ENCODE results near the gene UCN2.
A peak's percentile ranks its signal among the peaks of the same experiment; 100 is the strongest.
"Not testable (repeated sequence)": the region's sequence is repeated elsewhere in the genome, so short reads cannot be mapped to it uniquely, and the experiment has no call there.

The UCN2 gene

GRCh38 chr3:48561045-48561736 is 2.4 kb downstream of the UCN2 start:
- H3K4me3 ChIP-seq (ENCODE audit: low read length): no peak overlapping the region
- no peak for TF ChIP-seq ZNF274 (IDR thresholded peaks at IDR 0.05; ENCODE audit: low read depth, low read length)

GRCh38 chr3:48560648-48561018 is 2.9 kb downstream of the UCN2 start:
- no peak overlapping the region for H3K4me3 ChIP-seq (ENCODE audit: low read length)
- TF ChIP-seq ZNF274 (IDR thresholded peaks at IDR 0.05; ENCODE audit: low read depth, low read length): no peak

DNA sequence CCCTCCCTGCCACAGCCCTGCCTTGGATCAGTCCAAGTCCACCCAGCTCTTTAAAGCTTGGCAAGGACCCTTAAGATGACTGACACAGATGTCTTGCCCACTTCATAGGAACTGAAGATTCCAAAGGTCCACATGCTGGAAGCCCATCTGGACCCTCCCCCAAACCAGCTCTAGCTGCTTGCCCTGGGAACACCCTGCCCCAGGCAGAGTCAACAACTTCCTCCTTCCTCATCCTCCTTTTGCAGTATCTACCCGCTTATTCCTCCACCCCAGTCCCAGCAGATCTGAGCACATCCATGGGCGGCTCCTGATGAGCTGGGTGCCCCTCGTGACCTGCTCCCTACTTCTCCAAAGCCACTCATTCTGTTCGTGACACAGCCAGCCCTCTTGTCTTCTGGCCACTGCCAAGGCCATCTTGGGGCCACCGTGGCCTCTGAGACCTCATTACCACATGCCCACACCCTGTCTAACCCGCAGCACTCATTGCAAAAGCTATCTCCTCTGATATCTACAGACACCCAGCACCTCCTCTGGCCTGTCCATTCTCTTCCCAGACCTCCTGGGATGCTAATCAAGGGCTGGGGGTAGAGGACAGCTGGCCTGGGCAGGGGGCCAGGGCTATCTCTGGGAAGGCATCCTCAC is 5.0 kb downstream of the UCN2 start:
- H3K4me3 ChIP-seq (ENCODE audit: low read length): no peak overlapping the region
- no peak for TF ChIP-seq ZNF274 (IDR thresholded peaks at IDR 0.05; ENCODE audit: low read depth, low read length)

GRCh38 chr3:48556796-48557626 is 6.6 kb downstream of the UCN2 start, which contains the start of gene PFKFB4:
Gene PFKFB4, minus strand, starts transcription at chr3:48556803. Its CDS starts 26 bp downstream, at chr3:48556777.
- no peak for TF ChIP-seq ZNF274 (IDR thresholded peaks at IDR 0.05; ENCODE audit: low read depth, low read length)
- H3K4me3 ChIP-seq (ENCODE audit: low read length): peak within 1 kb of the TSS; percentile 61; the same call in 1 of the 2 replicates

GRCh38 chr3:48555949-48556795 is 7.4 kb downstream of the UCN2 start:
- H3K4me3 ChIP-seq (ENCODE audit: low read length): peak overlapping the region; percentile 61; the same call in 1 of the 2 replicates
- TF ChIP-seq ZNF274 (IDR thresholded peaks at IDR 0.05; ENCODE audit: low read depth, low read length): no peak

DNA sequence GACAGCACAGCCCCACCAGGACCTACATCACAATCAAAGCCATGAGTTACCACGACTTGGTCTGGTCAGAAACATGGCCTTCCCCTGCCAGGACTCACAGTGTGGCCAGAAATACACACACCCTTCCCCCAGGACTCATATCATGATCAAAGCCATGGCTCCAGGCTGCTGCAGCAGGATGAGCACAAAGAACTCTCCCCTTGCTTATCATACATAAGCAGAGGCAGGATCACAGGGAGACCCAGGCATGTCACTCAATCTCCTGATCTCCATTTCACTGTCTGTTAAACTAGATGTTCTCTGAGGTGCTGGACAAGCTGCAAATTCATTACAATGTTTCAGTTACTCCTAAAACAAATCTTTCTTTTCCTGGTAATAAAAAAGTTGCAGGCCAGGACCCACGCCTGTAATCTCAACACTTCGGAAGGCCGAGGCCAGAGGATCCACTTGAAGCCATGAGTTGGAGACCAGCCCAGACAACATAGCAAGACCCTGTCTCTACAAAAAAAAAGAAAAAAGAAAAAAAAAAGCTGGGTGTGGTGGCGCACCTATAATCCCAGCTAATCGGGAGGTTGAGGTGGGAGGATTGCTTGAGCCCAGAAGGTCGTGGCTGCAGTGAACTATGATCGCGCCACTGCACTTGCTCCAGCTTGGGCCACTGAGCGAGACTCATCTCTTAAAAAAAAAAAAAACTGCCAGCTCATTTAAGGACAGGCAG is 8.2 kb downstream of the UCN2 start:
- no peak overlapping the region for H3K4me3 ChIP-seq (ENCODE audit: low read length)

GRCh38 chr3:48553886-48554845 is 9.4 kb downstream of the UCN2 start:
- TF ChIP-seq ZNF274 (IDR thresholded peaks at IDR 0.05; ENCODE audit: low read depth, low read length): no peak
- H3K4me3 ChIP-seq (ENCODE audit: low read length): no peak overlapping the region

More for the DNA sequence above, 8.2 kb downstream of the UCN2 start:
- TF ChIP-seq ZNF274 (IDR thresholded peaks at IDR 0.05; ENCODE audit: low read depth, low read length): no peak

- no peak overlapping the region for H3K4me3 ChIP-seq (ENCODE audit: low read length)
- TF ChIP-seq ZNF274 (IDR thresholded peaks at IDR 0.05; ENCODE audit: low read depth, low read length): no peak
Observed at GRCh38 chr3:48553361-48553760, 10.2 kb downstream of the UCN2 start.

DNA sequence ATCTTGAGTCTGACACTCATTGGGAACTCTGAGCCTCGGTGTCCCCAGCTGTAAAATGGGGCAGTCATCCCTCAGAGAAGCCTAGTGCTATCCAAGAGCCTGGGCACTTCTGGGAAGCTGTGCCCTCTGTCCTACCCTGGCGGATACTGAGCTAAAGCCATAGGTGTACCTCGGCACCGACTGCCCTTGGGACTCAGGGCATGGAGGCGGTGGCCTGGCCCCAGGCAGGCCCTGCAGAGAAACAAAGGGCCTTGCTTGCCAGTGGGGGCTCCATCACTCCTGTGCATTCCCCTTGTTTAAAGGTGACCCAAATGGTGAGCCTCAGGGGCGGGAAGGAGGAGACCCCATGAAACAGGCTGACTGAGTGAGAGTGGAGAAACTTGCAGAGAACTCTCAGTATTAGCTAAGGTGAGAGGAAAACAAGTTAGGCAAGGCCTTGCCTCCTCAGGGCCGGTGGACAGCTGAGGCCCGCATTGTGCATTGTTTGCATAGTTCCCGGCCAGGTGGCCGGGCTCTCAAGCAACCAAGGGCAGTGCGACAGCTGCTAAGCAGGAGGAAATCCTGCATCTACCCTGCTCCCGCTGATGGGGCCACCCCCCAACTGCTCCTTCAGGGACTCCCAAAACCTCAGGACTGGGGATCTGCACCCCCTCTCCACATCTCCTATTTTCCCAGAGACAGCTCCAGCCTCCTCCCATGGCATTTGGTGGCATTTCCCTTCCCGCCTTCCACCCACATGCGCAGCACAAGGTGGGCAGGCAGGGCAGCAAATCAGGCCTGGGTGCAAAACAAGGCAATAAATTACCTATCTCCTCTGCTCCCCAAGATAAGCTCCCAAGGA is 11.2 kb downstream of the UCN2 start:
- no peak overlapping the region for H3K4me3 ChIP-seq (ENCODE audit: low read length)
- TF ChIP-seq ZNF274 (IDR thresholded peaks at IDR 0.05; ENCODE audit: low read depth, low read length): no peak

- not testable (repeated sequence) for H3K4me3 ChIP-seq (ENCODE audit: low read length)
Observed at GRCh38 chr3:48551651-48552050, 11.9 kb downstream of the UCN2 start.
